ENCODE data around the gene ARHGEF7. TPM values are rescaled to one million over a fixed set of nuclear protein-coding genes. Genes with fewer than 3 reads are reported as not detected.

Gene ARHGEF7
- total and polyA plus RNA-seq, 2 experiments from 2014 or later = 23.6 to 58.9 TPM

- TF ChIP-seq REST (IDR thresholded peaks at IDR 0.05; ENCODE audit: unreplicated experiment) (no peak), ZNF114 (CRISPR knock-in tag; IDR thresholded peaks at IDR 0.05) (no peak), POLR2AphosphoS5 (IDR thresholded peaks at IDR 0.05; ENCODE audit: low read depth) (no peak), JUNB (IDR thresholded peaks at IDR 0.05; ENCODE audit: unreplicated experiment) (no peak), CTCF (conservative IDR thresholded peaks at IDR 0.05; ENCODE audit: low read depth in 2 of 2) (no peak), EZH2 (IDR thresholded peaks at IDR 0.05; ENCODE audit: low read depth, unreplicated experiment) (no peak), EZH2phosphoT487 (IDR thresholded peaks at IDR 0.05; ENCODE audit: unreplicated experiment) (no peak)
- TF ChIP-seq, protein P1, sequence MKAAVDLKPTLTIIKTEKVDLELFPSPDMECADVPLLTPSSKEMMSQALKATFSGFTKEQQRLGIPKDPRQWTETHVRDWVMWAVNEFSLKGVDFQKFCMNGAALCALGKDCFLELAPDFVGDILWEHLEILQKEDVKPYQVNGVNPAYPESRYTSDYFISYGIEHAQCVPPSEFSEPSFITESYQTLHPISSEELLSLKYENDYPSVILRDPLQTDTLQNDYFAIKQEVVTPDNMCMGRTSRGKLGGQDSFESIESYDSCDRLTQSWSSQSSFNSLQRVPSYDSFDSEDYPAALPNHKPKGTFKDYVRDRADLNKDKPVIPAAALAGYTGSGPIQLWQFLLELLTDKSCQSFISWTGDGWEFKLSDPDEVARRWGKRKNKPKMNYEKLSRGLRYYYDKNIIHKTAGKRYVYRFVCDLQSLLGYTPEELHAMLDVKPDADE (IDR thresholded peaks at IDR 0.05) = no peak
These were observed 5.3 kb downstream of the ARHGEF7 start (continued) for GRCh38 chr13:111120422-111120821.

DNA sequence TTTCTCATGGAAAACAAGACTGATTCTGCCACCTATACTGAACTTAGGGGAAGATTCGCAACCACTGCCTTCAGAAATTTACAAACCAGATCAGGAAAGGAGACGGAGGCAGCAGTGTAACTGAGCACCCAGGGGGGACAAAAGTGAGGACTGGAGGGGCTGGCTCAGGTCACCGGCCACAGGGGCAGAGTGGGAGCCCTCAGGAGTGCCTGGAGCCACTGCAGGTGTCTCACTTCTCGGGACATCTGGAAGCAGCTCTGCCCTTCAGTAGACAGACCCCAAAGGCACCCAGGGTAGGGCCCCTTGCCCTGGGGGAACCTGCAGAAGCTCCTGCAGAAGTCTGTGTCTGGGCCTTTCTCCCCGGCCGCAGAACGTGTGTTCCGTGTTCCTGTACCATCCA is 5.8 kb downstream of the ARHGEF7 start:
- Histone ChIP-seq H3K4me1 (ENCODE audit: insufficient read depth) (no peaks in the 10 kb centered on the region; the same call in 1 of the 2 replicates), H3K27me3 (ENCODE audit: insufficient read depth) (peaks cover 23% of the 10 kb centered on the region), H3K4me3 (no peak overlapping the region), H3K4me2 (no peak overlapping the region), H3K27ac (ENCODE audit: low read depth) (no peak overlapping the region), H3K36me3 (ENCODE audit: insufficient read depth) (no peaks in the 10 kb centered on the region), H3K9me2 (ENCODE audit: insufficient read depth) (no peaks in the 10 kb centered on the region), H4K20me1 (replicated peaks; ENCODE audit: insufficient read depth) (no peaks in the 10 kb centered on the region), H3F3A (replicated peaks; ENCODE audit: low read depth) (no peaks in the 10 kb centered on the region), H2AFZ (no peak overlapping the region), H3K79me2 (replicated peaks; ENCODE audit: insufficient read depth) (no peaks in the 10 kb centered on the region)
- Mint-ChIP-seq H3K27ac (no peak overlapping the region), H3K9me3 (peaks cover 3% of the 10 kb centered on the region; the same call in 2 of the 3 replicates), H3K27me3 (ENCODE audit: insufficient read depth, low read depth, poor library complexity) (peaks cover 27% of the 10 kb centered on the region), H3K4me1 (peaks cover 15% of the 10 kb centered on the region), H3K36me3 (ENCODE audit: low read depth) (peaks cover 3% of the 10 kb centered on the region; the same call in 2 of the 3 replicates), H3K4me3 (no peak overlapping the region)
- TF ChIP-seq ZNF462 (CRISPR knock-in tag; IDR thresholded peaks at IDR 0.05) (no peak), ZNF114 (CRISPR knock-in tag; IDR thresholded peaks at IDR 0.05) (no peak)
- DNase-seq (ENCODE audit: low spot score) = no peak
- ATAC-seq = no peak

Measured in GM23338 (cell line).